B cell (primary cell): Measurements from ENCODE around the gene GPC3.

ENCODE experiments used
- CTCF ChIP-seq: fragments of 200-600 bp; IDR thresholded peaks from one replicate; pipeline ENCODE4 v1.8.0; 2022; ENCODE audit warnings: antibody characterized with exemption, mild to moderate bottlenecking
- EZH2 ChIP-seq: IDR thresholded peaks from 2 replicates; pipeline ENCODE4 v1.6.1; 2012; ENCODE audit warnings: borderline replicate concordance, low read depth, mild to moderate bottlenecking, moderate library complexity, low read length; ENCODE audit not compliant: insufficient read depth, poor library complexity, severe bottlenecking

- TF ChIP-seq CTCF (no peak), EZH2 (no peak)
These were observed 286.2 kb downstream of the GPC3 start for GRCh38 chrX:133699023-133699728.
